PFSK-1 (cell line): ENCODE data around the gene FLG2.

Experiments
- FOXP2 ChIP-seq: optimal IDR thresholded peaks from 2 replicates; pipeline ENCODE3; 2011; ENCODE audit warnings: borderline replicate concordance, control low read depth, inconsistent platforms; ENCODE audit not compliant: insufficient read depth; ENCODE audit errors: extremely low read length, extremely low read depth
- POLR2AphosphoS5 ChIP-seq: IDR thresholded peaks from 2 replicates; pipeline ENCODE4 v1.6.1; 2012; ENCODE audit warnings: low read depth, mild to moderate bottlenecking, control low read depth, low read length, moderate library complexity
- REST ChIP-seq, 2 experiments: IDR thresholded peaks; 2 replicates each; pipeline versions ENCODE4 v1.6.1 to v1.8.0; 2011 to 2012; ENCODE audit warnings: low read depth in 2 of 2, low read length in 2 of 2, control low read depth in 1 of 2, inconsistent platforms in 1 of 2, mild to moderate bottlenecking in 1 of 2, moderate library complexity in 1 of 2; ENCODE audit not compliant: insufficient read depth in 1 of 2
- SIN3A ChIP-seq: IDR thresholded peaks from 2 replicates; pipeline ENCODE4 v1.6.1; 2012; ENCODE audit warnings: mild to moderate bottlenecking, low read length, moderate library complexity, borderline replicate concordance; ENCODE audit not compliant: insufficient read depth
- TAF1 ChIP-seq: IDR thresholded peaks from 2 replicates; pipeline ENCODE4 v1.6.1; 2012; ENCODE audit warnings: low read length, control low read depth, borderline replicate concordance; ENCODE audit not compliant: insufficient read depth

The FLG2 gene

GRCh38 chr1:152374451-152374850 is 14.6 kb upstream of the FLG2 start:
- TF ChIP-seq TAF1 (no peak), REST (IDR thresholded peaks at IDR 0.05; ENCODE audit: insufficient read depth in 1 of 2, low read depth in 2 of 2, low read length in 2 of 2) (no peak), POLR2AphosphoS5 (no peak), FOXP2 (no peak), SIN3A (no peak)

- TF ChIP-seq POLR2AphosphoS5 (no peak), REST (IDR thresholded peaks at IDR 0.05; ENCODE audit: insufficient read depth in 1 of 2, low read depth in 2 of 2, low read length in 2 of 2) (no peak), TAF1 (no peak), SIN3A (no peak), FOXP2 (no peak)
Observed at GRCh38 chr1:152372672-152373071, 12.9 kb upstream of the FLG2 start.

- TF ChIP-seq REST (IDR thresholded peaks at IDR 0.05; ENCODE audit: insufficient read depth in 1 of 2, low read depth in 2 of 2, low read length in 2 of 2) (no peak), SIN3A (no peak), FOXP2 (no peak), POLR2AphosphoS5 (no peak), TAF1 (no peak)
Observed at GRCh38 chr1:152367436-152367835, 7.6 kb upstream of the FLG2 start.

- TF ChIP-seq POLR2AphosphoS5: no peak
- no peak for TF ChIP-seq FOXP2
- no peak for TF ChIP-seq REST (IDR thresholded peaks at IDR 0.05; ENCODE audit: insufficient read depth in 1 of 2, low read depth in 2 of 2, low read length in 2 of 2)
- TF ChIP-seq SIN3A: no peak
- TF ChIP-seq TAF1: no peak
Observed at GRCh38 chr1:152356736-152357135, 3.1 kb downstream of the FLG2 start.

- no peak for TF ChIP-seq REST (IDR thresholded peaks at IDR 0.05; ENCODE audit: insufficient read depth in 1 of 2, low read depth in 2 of 2, low read length in 2 of 2)
- TF ChIP-seq SIN3A: no peak
- TF ChIP-seq FOXP2: no peak
- TF ChIP-seq POLR2AphosphoS5: no peak
- no peak for TF ChIP-seq TAF1
Observed at GRCh38 chr1:152349611-152350010, 10.2 kb downstream of the FLG2 start.
